A549 (cell line): ENCODE results near the gene PROB1.

Experiments
- BHLHE40 ChIP-seq: IDR thresholded peaks from 2 replicates; pipeline ENCODE4 v1.6.1; 2012; ENCODE audit warnings: low read depth, low read length, inconsistent platforms
- EP300 ChIP-seq, 2 experiments: fragments of >200 bp; sonication (Bioruptor Twin); formaldehyde crosslinking; IDR thresholded peaks; 2 replicates in 1 of 2; 3 replicates in 1 of 2; pipeline ENCODE4 v1.6.1; 2016 to 2017
- GATA3 ChIP-seq: IDR thresholded peaks from 2 replicates; pipeline ENCODE4 v1.6.1; 2012; ENCODE audit warnings: borderline replicate concordance
- JUN ChIP-seq, 2 experiments: fragments of >200 bp; sonication (Bioruptor Twin); formaldehyde crosslinking; IDR thresholded peaks; 2 replicates in 1 of 2; 3 replicates in 1 of 2; pipeline ENCODE4 v1.6.1; 2016 to 2017
- KDM5A ChIP-seq: fragments of 200-600 bp; sonication (generic); IDR thresholded peaks from 2 replicates; pipeline ENCODE4 v1.6.1; 2016; ENCODE audit warnings: antibody characterized with exemption, mild to moderate bottlenecking
- MAZ ChIP-seq: fragments of 150-350 bp; IDR thresholded peaks from 2 replicates; pipeline ENCODE4 v1.6.1; 2014; ENCODE audit warnings: antibody characterized with exemption, low read depth, low read length, borderline replicate concordance
- POLR2A ChIP-seq: IDR thresholded peaks from 2 replicates; pipeline ENCODE4 v1.6.1; 2012; ENCODE audit warnings: mild to moderate bottlenecking, low read length
- RFX5 ChIP-seq: fragments of 450-650 bp; IDR thresholded peaks from 2 replicates; pipeline ENCODE4 v1.7.1; 2014; ENCODE audit warnings: antibody characterized with exemption, mild to moderate bottlenecking, moderate library complexity
- RNF2 ChIP-seq: fragments of 200-600 bp; sonication (generic); IDR thresholded peaks from 2 replicates; pipeline ENCODE4 v1.6.1; 2016; ENCODE audit warnings: low read depth, mild to moderate bottlenecking, antibody characterized with exemption, moderate library complexity, borderline replicate concordance
- SMC3 ChIP-seq: fragments of >200 bp; sonication (Bioruptor Twin); formaldehyde crosslinking; IDR thresholded peaks from 3 replicates; pipeline ENCODE4 v1.6.1; 2018; ENCODE audit warnings: inconsistent platforms
- TF ChIP-seq, protein P1 (sequence below): fragments of >200 bp; sonication (Bioruptor Twin); formaldehyde crosslinking; IDR thresholded peaks from 3 replicates; pipeline ENCODE4 v1.5.1; 2016
- TF ChIP-seq, protein P2 (sequence below): IDR thresholded peaks from 2 replicates; pipeline ENCODE4 v1.6.1; 2012; ENCODE audit warnings: low read depth, borderline replicate concordance
- TF ChIP-seq, protein P3 (sequence below): fragments of 450-650 bp; IDR thresholded peaks from 2 replicates; pipeline ENCODE4 v1.6.1; 2014; ENCODE audit warnings: antibody characterized with exemption

DNA sequence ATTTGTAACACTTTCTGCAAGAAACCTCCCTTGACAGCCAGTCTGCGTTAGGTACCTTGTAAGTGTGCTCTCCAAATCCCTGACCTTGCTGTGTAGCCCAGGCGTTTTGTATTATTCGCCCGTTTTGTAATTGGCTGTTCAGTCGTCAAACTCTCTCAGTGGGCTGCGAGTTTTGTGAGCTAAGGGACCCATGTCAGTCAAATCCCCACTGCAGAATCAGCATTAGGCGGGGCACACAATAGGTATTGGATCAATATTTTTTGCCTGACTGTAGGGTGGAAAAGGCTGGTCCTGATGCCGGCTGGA, 43.8 kb upstream of the PROB1 start:
- TF ChIP-seq KDM5A (no peak), SMC3 (no peak), GATA3 (no peak), RNF2 (no peak), BHLHE40 (no peak), POLR2A (no peak), JUN (IDR thresholded peaks at IDR 0.05) (no peak), EP300 (IDR thresholded peaks at IDR 0.05) (no peak), MAZ (no peak), RFX5 (no peak)
- TF ChIP-seq, protein P1, sequence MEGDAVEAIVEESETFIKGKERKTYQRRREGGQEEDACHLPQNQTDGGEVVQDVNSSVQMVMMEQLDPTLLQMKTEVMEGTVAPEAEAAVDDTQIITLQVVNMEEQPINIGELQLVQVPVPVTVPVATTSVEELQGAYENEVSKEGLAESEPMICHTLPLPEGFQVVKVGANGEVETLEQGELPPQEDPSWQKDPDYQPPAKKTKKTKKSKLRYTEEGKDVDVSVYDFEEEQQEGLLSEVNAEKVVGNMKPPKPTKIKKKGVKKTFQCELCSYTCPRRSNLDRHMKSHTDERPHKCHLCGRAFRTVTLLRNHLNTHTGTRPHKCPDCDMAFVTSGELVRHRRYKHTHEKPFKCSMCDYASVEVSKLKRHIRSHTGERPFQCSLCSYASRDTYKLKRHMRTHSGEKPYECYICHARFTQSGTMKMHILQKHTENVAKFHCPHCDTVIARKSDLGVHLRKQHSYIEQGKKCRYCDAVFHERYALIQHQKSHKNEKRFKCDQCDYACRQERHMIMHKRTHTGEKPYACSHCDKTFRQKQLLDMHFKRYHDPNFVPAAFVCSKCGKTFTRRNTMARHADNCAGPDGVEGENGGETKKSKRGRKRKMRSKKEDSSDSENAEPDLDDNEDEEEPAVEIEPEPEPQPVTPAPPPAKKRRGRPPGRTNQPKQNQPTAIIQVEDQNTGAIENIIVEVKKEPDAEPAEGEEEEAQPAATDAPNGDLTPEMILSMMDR, result no peak
- TF ChIP-seq, protein P2, sequence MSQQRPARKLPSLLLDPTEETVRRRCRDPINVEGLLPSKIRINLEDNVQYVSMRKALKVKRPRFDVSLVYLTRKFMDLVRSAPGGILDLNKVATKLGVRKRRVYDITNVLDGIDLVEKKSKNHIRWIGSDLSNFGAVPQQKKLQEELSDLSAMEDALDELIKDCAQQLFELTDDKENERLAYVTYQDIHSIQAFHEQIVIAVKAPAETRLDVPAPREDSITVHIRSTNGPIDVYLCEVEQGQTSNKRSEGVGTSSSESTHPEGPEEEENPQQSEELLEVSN, result no peak
- TF ChIP-seq, protein P3, sequence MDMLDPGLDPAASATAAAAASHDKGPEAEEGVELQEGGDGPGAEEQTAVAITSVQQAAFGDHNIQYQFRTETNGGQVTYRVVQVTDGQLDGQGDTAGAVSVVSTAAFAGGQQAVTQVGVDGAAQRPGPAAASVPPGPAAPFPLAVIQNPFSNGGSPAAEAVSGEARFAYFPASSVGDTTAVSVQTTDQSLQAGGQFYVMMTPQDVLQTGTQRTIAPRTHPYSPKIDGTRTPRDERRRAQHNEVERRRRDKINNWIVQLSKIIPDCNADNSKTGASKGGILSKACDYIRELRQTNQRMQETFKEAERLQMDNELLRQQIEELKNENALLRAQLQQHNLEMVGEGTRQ, result no peak
